EH (cell line): ENCODE results near the gene HLA-DPA1.
A peak's percentile ranks its signal among the peaks of the same experiment; 100 is the strongest.

Experiments
- DNase-seq: peaks from one replicate; pipeline ENCODE4 v3.0.0-alpha.2; 2015; ENCODE audit warnings: low read depth

The HLA-DPA1 gene

DNA sequence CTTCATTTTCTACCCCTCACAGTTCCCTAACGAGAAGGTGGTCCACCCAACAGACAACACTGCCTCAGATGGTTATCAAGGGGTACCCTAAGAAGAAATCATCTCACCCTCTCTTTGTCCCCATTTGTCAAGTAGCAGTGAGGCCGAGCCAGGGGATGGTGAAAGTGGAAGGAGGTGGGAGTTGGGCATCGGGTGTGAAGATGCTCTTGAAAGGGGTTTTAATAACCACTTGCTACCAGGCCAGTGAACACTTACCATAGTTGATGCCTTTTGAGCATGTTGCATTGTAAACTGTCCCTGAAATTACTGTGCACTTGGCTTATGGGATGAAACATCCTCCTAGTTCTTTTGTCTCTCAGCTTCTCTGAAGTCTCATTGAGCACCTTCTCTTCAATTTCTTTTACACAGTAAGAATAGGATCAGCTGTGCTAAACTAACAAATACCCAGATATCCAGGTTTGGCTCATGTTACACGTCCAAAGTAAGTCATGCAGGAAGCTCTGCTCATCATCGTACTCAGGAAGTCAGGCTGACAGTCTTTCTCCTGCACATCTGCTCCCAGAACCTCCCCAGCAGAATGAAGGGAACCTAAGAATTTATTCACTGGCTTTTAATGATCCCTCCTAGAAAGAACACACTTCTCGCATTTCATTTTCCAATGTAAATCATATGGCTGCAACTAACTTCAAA lies 15.6 kb upstream of the HLA-DPA1 start:
- DNase-seq, result no peak

DNA sequence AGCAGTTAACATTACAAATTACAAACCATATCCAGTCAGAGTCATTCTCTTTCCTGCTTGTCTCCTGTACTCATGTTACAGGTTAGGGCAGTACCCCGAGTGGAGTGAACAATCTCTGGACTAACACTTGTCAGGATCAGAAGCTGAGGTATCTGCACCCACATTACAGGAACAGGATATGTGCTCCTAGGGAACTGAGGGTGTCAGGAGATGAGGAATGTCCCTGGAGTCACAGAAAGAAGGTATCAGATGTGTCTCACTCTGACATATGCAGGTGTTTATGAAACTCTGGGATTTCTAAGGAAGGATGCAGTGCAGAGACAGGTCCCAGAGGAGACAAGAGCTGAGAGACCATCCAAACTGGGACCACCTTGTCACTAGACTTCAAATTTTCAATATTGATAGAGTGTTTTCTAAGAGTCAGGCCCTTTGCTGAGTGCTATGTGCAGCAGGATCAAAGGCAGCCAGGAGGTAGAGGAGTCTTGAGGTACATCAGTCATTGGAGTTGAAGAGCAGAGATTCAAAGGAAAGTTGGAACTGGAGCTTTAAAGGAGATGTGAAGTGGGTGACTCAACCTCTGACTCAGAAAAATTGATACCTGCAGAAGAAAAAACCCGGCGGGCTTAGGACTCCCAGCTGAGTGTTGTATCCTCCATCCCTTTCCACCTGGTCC lies 14.9 kb upstream of the HLA-DPA1 start:
- DNase-seq, result no peak

DNA sequence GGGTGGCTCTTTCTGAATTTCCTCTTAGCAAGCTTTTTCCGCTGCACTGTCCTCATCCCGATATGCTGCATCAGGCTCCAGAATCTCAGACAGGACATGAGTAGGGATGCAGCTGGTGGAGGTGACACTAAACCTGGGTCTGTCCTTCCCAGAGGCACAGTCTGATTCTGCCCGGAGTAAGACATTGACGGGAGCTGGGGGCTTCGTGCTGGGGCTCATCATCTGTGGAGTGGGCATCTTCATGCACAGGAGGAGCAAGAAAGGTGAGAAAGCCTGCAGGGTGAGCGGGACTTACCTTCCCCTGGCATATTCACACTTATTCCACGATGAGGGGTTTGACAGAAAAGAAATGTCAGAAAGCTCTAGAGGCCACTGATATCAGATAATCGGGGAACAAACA lies 12.2 kb upstream of the HLA-DPA1 start:
- no peak for DNase-seq

DNA sequence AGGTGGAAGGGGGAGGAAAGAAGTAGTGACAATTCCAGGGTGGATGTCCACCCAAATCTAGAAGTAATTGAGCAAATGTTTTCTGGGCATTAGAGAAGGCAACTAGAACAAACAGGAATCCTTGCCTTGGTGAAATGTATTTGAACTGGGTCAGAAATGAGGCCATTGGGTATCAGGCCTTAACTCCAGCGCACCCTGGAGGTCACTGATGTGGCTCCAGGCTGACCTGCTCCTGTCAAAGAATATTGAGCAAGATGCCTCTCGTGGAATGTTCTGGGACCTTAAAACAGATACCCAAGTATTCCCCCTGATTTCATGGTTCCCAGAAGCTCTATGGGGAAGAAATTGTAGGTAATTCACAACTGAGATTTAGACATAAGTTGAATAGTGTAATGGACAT lies 9.3 kb upstream of the HLA-DPA1 start:
- DNase-seq, result peak; percentile 17

DNA sequence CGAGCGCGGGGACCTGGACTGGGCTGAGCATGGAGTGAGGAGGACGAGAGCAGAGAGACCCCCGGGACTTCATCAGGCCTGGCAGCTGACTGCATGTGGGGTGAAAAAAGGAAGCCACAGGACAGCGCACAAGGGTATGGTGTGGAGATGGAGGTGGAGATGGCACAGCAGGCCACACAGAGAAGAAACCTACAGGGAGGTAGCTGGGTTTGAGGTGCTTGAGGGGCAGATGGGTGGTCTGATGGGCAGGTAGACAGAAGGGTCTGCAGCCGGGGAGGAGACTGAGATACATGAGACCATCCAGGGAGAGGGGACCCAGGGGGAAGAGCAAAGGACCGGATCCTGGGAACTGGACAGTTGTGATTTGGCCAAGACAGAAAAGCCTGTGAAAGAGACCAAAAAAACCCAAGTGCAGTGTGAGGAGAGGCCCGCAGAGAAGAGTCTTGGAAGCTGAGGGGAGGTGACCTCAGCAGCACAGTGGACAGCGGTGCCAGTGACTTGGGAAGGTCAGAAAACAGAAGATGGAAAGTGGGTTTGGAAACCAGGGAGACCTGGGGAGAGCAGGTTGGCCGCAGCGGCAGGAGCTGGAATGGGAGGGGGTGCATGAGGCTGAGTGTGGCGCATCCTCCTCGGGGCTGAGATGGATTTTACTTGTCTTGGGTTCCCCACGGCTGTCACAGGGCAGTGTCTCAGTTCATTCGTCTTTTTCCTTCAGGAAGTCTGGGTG lies 7.8 kb upstream of the HLA-DPA1 start:
- DNase-seq, result no peak

DNA sequence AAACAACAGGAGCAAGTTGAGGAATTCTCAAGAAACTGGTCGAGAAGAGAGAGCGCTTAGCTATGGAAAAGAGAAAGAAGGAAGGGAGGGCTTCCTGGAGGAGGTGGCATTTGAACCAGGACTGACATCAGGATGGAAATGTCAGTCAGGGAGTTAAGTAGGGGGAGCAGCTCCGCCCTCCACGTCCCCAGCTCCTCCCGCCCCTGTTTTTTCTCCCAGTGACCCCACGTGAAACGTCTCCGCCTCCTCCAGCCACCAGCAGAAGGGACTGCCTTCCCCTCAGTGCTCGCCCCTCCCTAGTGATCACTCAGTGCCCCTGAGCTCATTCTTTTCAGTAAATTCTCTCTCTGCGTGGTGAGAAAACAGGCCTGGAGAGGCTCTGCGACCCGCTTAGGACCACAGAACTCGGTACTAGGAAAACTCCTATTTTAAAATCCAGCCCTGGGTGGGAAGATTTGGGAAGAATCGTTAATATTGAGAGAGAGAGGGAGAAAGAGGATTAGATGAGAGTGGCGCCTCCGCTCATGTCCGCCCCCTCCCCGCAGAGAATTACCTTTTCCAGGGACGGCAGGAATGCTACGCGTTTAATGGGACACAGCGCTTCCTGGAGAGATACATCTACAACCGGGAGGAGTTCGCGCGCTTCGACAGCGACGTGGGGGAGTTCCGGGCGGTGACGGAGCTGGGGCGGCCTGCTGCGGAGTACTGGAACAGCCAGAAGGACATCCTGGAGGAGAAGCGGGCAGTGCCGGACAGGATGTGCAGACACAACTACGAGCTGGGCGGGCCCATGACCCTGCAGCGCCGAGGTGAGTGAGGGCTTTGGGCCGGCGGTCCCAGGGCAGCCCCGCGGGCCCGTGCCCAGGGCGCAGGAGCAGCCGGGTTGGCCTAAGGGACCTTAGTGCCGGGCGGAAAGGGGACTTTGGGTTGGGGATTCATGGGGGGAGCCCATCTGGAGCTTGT lies 7.0 kb upstream of the HLA-DPA1 start:
- peak; percentile 62 for DNase-seq

DNA sequence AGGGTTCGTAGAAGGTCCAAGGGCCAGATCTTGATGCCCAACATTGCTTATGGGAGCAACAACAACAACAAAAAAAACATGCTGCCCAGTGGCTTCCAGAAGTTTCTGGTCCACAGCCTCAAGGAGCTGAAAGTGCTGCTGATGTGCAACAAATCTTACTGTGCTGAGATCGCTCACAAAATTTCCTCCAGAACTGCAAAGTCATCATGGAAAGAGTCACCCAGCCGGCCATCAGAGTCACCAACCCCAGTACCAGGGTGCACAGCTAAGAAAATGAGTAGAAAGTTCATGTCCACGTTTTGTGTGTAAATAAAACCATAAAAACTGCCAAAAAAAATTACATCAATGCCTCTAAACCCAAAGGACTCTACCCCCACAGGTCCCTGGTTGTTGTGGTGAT lies 6.1 kb upstream of the HLA-DPA1 start:
- no peak for DNase-seq

DNA sequence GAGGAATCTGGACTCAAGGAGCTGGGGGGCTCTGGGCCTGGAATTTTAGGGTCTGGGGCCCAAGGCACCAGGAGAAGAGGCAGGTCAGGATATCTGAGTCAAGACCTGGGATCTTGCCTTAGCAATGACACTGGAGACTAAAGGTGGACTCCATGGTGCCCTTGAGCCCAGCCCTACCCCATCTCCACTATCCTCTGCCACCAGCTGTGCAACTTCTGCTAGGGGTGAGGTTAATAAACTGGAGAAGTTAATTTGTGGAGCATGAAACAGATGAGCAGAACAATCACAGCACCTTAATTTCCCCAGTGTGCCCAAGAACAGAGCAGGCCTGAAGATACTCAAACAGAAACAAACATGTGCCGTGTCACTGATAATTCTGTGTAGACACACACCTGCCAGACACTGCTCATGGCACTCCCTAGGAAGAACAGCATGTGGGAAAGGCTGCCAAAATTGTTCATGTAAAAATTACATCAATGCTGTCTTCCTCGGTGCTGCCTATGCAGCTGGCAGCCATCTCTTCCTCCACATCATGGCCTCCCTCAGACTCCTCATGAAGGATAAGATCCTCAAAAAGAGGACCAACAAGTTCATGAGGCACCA lies 5.6 kb upstream of the HLA-DPA1 start:
- no peak for DNase-seq

DNA sequence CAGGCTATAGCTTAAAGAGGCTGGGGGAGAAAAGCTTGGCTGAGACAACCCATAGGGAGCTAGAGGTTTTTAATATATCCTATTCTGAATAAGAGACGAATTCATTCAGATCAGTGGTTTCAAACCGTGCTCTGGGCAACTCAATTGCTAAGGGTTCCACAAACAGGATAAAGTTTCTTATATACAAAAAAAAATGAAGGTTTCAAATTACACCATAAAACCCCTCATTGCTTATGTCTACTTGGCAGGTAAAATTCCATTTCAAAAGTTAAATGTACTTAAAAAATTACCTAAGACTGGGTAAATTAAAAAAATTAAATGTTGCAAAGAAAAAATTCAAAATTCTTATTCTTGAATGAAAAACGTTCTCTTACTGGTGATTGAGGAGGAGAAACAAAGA lies 5.0 kb upstream of the HLA-DPA1 start:
- no peak for DNase-seq

DNA sequence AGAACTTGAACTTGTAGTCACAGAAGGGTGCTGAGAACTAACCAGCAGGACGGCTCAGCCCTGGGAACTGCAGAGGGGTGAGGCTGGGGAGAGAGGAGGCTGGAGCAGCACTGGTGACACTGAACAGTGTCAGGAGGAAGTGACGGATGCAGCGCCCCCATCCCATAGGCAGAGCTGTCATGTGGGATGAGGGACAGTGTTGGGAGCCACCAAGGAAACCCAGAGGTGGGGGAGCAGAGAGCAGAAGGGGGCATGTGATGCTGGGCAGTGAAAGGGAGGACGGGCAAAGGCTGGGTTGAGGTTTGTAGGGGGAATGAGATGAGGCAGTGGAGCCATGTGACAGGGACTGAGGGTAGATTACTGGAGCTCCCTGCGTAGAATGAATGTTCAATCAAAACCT lies 4.5 kb upstream of the HLA-DPA1 start:
- no peak for DNase-seq

DNA sequence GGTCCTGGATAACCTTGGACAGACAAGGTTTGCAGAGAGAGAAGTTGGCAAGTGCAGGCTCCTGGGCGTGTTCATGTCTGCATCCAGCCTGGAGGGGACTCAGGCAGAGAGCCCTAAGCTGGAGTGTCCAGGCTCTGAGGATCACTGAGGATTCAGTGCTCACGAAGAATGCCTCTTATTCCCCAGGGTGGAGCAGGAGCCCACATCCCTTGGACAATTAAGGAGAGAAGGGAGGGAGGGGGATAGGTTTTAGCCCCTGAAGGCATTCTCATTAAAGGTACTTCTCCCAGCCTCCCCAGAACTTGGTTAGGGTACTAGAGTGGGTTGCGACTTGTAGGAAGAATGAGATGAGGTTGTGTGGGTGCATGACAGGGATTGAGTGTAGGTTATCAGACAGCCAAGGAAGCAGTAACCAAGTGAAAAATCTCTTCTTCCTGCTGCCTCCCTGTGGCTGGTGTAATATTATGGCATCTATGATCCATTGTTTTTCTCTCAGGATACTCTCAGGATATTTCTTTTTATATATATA lies 3.0 kb upstream of the HLA-DPA1 start:
- no peak for DNase-seq

DNA sequence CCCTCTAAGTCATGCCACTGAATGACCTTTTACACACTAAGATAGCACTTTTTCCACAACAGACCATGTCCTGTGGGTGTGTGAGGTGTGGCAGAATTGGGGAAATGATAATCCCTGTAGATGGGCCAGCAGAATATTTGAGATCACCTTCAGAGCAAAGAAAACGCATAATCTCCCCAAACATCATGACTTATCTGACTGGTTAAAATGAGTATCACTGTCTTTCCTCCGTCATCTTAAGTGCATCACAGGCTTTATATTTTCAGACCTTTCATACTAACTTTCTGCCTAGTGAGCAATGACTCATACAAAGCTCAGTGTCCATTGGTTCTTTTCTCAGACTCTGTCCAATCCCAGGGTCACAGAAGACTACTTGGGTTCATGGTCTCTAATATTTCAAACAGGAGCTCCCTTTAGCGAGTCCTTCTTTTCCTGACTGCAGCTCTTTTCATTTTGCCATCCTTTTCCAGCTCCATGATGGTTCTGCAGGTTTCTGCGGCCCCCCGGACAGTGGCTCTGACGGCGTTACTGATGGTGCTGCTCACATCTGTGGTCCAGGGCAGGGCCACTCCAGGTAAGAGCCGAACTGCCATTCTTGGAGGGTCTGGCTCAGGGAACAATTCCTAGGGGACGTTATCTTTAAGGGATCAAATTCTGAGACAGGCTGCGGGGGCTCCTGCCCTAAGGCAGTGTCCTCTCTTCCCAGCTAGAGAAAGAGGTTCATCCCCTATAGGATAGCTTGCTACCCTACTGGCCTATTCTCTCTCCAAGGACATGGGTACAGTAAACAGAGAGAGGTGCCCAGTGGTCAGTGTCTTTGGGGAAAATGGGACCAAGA lies 2.3 kb upstream of the HLA-DPA1 start, which contains the start of gene HLA-DPB1:
Gene HLA-DPB1 (plus strand): TSS at position 423 of the 838 bp plus-strand sequence. CDS start 52 bp downstream, at position 475.
- peak; percentile 68 for DNase-seq

DNA sequence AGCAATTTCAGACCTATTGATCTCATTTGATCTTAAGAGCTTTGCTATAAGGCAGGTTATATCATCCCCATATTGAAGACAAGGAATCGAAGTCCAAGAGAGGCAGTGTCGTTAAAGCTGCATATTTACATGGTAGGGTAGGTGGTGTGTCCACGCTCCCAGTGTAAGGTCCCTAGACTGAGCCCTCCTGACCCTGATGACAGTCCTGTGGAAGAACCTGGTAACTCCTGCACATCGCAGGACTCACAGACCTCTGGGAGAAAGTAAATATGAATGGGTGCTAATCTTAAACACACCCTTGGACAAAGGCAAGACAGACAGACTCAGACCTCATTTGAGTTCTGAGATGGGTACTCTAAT lies 1.7 kb upstream of the HLA-DPA1 start:
- DNase-seq, result no peak

DNA sequence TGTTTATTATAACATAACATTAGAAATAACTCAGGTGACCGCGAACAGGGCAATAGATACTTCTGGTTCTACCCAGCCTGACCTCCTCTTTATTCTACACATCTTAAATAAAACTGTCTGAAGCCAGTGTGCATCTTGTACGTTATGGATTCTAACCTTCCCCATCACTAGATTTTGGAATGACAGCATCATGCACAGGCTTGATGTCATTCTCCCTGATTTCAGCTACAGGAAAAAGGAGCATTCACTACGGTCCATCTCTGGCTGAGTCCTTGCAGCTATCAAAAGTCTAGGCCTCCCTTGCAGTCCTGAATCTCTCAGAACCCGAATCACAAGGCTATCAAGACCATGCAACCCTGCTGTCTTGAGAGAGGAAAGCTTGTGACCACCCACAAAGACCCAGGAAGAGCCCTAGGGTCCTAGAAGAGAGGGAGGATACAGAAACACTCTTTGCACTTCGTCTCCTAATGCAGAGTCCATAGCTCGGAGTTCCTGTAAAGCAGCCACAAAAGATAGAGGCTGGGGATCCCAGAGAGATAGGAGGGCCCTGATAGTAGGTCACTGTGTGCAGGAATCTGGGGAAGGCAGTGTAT lies 845 bp downstream of the HLA-DPA1 start:
- no peak for DNase-seq

DNA sequence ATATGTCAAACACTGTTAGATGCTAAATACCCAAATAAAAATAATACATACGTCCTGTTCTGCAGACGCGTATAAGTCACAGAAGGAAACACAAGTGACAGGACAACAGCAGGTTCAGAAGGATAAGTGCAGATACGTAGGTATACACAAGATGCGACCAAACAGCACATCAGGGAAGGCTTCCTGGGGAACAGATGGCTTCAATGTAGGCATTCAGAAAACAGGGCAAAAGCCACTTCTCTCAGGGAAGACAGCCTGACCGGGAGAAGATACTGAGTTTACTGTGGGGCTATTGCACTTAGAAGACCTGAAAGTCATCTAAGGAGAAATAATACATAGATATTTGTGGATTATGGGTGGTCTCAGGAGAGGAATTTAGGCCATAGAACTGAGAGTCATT lies 1.9 kb downstream of the HLA-DPA1 start:
- no peak for DNase-seq

DNA sequence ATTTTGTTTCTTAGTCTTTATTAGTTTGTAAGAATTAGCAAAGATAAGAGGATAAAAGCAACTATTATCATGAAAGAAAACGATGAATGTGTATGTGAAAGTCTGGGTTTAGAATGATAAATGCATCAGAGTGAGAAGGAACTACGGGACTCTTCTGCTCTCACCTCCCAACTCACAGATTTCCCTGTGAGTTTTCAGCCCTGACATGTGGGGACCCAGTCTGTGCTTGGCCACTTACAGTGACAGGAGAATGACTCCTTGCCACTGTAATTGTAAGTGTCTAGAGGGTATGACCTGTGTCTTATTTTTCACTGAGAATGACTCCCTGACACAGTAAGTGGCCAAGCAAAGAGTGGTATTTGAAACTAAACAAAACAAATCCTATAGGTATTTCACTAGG lies 2.5 kb downstream of the HLA-DPA1 start:
- DNase-seq, result no peak

DNA sequence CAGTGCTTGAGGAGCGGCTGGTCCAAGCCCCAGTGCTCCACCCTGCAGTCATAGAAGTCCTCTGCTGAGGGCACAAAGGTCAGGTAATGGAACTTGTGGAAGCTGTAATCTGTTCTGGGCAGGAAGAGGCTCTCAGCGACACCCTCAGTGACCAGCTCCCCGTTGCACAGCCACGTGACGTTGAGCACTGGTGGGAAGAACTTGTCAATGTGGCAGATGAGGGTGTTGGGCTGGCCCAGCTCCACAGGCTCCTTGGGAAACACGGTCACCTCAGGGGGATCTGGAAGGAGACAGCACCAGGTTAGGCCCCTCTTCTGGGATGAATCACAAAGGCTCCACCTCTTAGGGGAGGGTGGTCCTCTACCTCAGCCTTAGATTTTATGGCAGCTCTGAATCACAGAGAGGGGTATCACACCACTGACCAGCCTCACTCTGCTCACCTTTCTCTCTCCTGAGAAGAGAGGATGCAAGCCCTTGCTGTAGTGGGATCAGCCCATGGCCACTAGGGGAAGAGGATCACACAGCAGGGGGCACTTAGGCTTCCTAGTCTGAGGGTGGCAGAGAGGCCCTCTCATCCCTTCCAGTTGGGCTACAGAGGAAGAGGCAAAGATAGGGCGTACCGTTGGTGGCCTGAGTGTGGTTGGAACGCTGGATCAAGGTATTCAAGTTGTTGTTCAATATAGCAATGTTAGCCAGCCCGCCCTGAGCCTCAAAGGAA lies 4.3 kb downstream of the HLA-DPA1 start:
- no peak for DNase-seq

DNA sequence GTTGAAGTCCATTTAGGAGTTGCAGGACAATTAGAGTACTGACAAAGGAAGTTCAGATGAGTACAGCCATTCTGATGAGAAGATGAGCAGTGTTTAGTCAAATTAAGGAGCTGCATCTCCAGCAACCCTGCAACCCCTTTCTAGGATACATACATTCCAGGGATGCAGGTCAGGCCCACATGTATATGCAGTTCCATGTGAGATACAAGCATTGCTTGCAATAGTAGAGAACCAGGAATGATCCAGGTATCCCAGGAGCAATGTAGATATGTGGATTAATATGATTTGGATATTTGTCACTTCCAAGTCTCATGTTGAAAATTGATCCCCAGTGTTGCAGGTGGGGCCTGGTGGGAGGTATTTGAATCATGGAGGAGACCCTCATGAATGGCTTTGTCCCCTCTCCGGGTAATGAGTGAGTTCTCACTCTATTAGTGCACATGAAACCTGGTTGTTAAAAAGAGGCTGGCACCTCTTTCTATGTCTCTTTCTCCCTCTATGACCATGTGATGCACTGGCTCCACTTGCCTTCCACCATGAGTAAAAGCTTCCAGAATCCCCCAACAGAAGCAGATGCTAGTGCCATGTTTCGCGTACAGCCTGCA lies 6.4 kb downstream of the HLA-DPA1 start:
- DNase-seq, result no peak

DNA sequence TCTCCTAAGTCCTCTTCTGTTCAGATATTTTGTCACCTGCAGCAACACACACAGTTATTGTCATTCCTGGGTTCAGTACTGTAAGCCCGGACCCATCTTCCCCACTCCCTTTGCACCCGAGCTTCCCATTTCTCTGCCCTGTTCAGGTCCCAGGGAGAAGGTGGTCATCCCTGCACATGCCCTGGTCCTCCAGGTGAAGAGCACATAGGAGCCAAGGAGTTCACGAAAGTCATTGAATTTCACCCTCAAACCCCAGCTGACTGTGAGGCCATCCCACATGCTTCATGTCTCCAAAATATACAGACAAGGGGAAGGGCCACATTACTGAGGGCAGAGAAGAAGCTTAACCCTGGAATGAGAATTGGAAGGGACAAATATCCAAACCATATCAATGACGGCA lies 8.1 kb downstream of the HLA-DPA1 start:
- DNase-seq, result no peak
